Keratinocyte (primary cell): ENCODE results near the gene SH3BP5. TPM values are rescaled to one million over a fixed set of nuclear protein-coding genes. Genes with fewer than 3 reads are reported as not detected.
A peak's percentile ranks its signal among the peaks of the same experiment; 100 is the strongest.

Experiments used
- DNase-seq: peaks from one replicate; pipeline ENCODE4 v3.0.0-alpha.2; 2011; ENCODE audit warnings: low read depth, missing footprints, low spot score
- FAIRE-seq: peaks from 2 replicates; lab custom pipeline; 2011; peaks lifted over from hg19 to GRCh38; lab: Jason Lieb, UNC
- H2AFZ ChIP-seq: 2 replicates; pipeline ENCODE4 v1.6.0; 2012; ENCODE audit warnings: low read length, control low read depth, inconsistent platforms; ENCODE audit not compliant: control insufficient read depth
- H3K27ac ChIP-seq: 2 replicates; pipeline ENCODE4 v1.5.1; 2011; ENCODE audit warnings: low read length; ENCODE audit not compliant: control insufficient read depth, insufficient read depth
- H3K27me3 ChIP-seq: 3 replicates; pipeline ENCODE4 v1.6.0; 2011; ENCODE audit warnings: low read length; ENCODE audit not compliant: control insufficient read depth, insufficient read depth; ENCODE audit errors: extremely low read depth
- H3K36me3 ChIP-seq, 2 experiments: 2 replicates in 1 of 2; 3 replicates in 1 of 2; pipeline ENCODE4 v1.5.1; 2011; ENCODE audit warnings: low read length in 2 of 2, mild to moderate bottlenecking in 1 of 2; ENCODE audit not compliant: control insufficient read depth in 2 of 2, insufficient read depth in 2 of 2; ENCODE audit errors: extremely low read depth in 1 of 2
- H3K4me1 ChIP-seq: 3 replicates; pipeline ENCODE4 v1.5.1; 2011; ENCODE audit warnings: low read length; ENCODE audit not compliant: control insufficient read depth, insufficient read depth; ENCODE audit errors: extremely low read depth
- H3K4me2 ChIP-seq: 3 replicates; pipeline ENCODE4 v1.6.0; 2011; ENCODE audit warnings: low read depth, low read length; ENCODE audit not compliant: control insufficient read depth, insufficient read depth; ENCODE audit errors: extremely low read depth
- H3K4me3 ChIP-seq, 3 experiments: fragments of 200-600 bp in 1 of 3; sonication (generic) in 1 of 3; 2 replicates in 2 of 3; 3 replicates in 1 of 3; pipeline ENCODE4 v1.5.1; 2011 to 2016; ENCODE audit warnings: low read length in 3 of 3, mild to moderate bottlenecking in 3 of 3, control low read depth in 2 of 3, inconsistent platforms in 1 of 3, low read depth in 1 of 3, mixed read lengths in 1 of 3, mixed run types in 1 of 3, moderate library complexity in 1 of 3; ENCODE audit not compliant: control insufficient read depth in 2 of 3, insufficient read depth in 2 of 3; ENCODE audit errors: extremely low read depth in 1 of 3
- H3K79me2 ChIP-seq: 2 replicates; pipeline ENCODE4 v1.6.0; 2012; ENCODE audit warnings: low read length; ENCODE audit not compliant: control insufficient read depth, insufficient read depth
- H3K9ac ChIP-seq: 3 replicates; pipeline ENCODE4 v1.6.0; 2011; ENCODE audit warnings: low read length; ENCODE audit not compliant: control insufficient read depth, insufficient read depth; ENCODE audit errors: extremely low read depth
- H3K9me1 ChIP-seq: 3 replicates; pipeline ENCODE4 v1.6.0; 2011; ENCODE audit warnings: low read length; ENCODE audit not compliant: control insufficient read depth, insufficient read depth; ENCODE audit errors: extremely low read depth
- H3K9me3 ChIP-seq: 2 replicates; pipeline ENCODE4 v1.5.1; 2012; ENCODE audit warnings: low read depth, low read length; ENCODE audit not compliant: control insufficient read depth
- H4K20me1 ChIP-seq: 3 replicates; pipeline ENCODE4 v1.6.0; 2011; ENCODE audit warnings: low read length; ENCODE audit not compliant: control insufficient read depth, insufficient read depth; ENCODE audit errors: extremely low read depth
- CTCF ChIP-seq, 3 experiments: IDR thresholded peaks in 1 of 3; conservative IDR thresholded peaks in 1 of 3; optimal IDR thresholded peaks in 1 of 3; 2 replicates in 2 of 3; 3 replicates in 1 of 3; pipeline versions ENCODE3 to v1.5.1; 2011; ENCODE audit warnings: low read length in 3 of 3, mild to moderate bottlenecking in 3 of 3, moderate library complexity in 2 of 3, control low read depth in 1 of 3, inconsistent platforms in 1 of 3; ENCODE audit not compliant: insufficient read depth in 2 of 3; ENCODE audit errors: extremely low read depth in 1 of 3
- EZH2 ChIP-seq: IDR thresholded peaks from one replicate; pipeline ENCODE4 v1.6.1; 2012; ENCODE audit warnings: inconsistent platforms, mild to moderate bottlenecking, low read length, moderate library complexity
- dilution Hi-C: fragments of 300-500 bp; cut with MboI; formaldehyde crosslinking; loops from one replicate; pipeline ENCODE4 v1.7.0; 2020; ENCODE audit warnings: low sequenced_read_pairs; ENCODE audit not compliant: extremely low pct_ligation_motif_present
- polyA plus RNA-seq, 5 experiments: library from polyadenylated mRNA; depleted of rRNA in 3 of 5; stranded (reverse) in 3 of 5; stranded (forward) in 1 of 5; unstranded in 1 of 5; fragments of >200 nt; gene quantifications; 1 replicate in 1 of 5; 2 replicates in 3 of 5; 3 replicates in 1 of 5; pipeline versions ENCODE4 v1.2.1 to v1.2.3, GENCODE V29; 2011 to 2012; ENCODE audit warnings: missing spikeins in 2 of 5, low read depth in 1 of 5, low replicate concordance in 1 of 5

SH3BP5 gene
- polyA plus RNA-seq, 1 donor (not counting 4 experiments of a cell fraction or from before 2014, with no cell fraction given), result 13.4 TPM

GRCh38 chr3:15271030-15271429, 61.4 kb downstream of the SH3BP5 start:
- Histone ChIP-seq H2AFZ (no peak overlapping the region), H3K36me3 (peaks cover 0 to 3% of the 10 kb centered on the region in 2 experiments), H3K9me1 (no peaks in the 10 kb centered on the region), H3K4me3 (no peak overlapping the region), H3K27me3 (no peaks in the 10 kb centered on the region), H4K20me1 (no peaks in the 10 kb centered on the region), H3K27ac (no peak overlapping the region), H3K79me2 (no peaks in the 10 kb centered on the region), H3K9ac (no peak overlapping the region), H3K4me1 (peaks cover 14% of the 10 kb centered on the region), H3K9me3 (no peaks in the 10 kb centered on the region), H3K4me2 (no peak overlapping the region)
- DNase-seq (no peak), FAIRE-seq (no peak)
- dilution Hi-C loops, result no loop called here
- no peak for TF ChIP-seq EZH2
- no peak for TF ChIP-seq CTCF (optimal IDR thresholded peaks at IDR 0.05 in 1 of 3, IDR thresholded peaks at IDR 0.05 in 1 of 3, conservative IDR thresholded peaks at IDR 0.05 in 1 of 3; ENCODE audit: extremely low read depth in 1 of 3, insufficient read depth in 2 of 3, low read length in 3 of 3)

- TF ChIP-seq EZH2 (no peak), CTCF (optimal IDR thresholded peaks at IDR 0.05 in 1 of 3, IDR thresholded peaks at IDR 0.05 in 1 of 3, conservative IDR thresholded peaks at IDR 0.05 in 1 of 3; ENCODE audit: extremely low read depth in 1 of 3, insufficient read depth in 2 of 3, low read length in 3 of 3) (no peak)
- Histone ChIP-seq H2AFZ (peak overlapping the region; percentile 61), H3K4me1 (peaks cover 14% of the 10 kb centered on the region), H3K9ac (peak overlapping the region; percentile 20), H3K4me2 (peak overlapping the region; percentile 52), H3K4me3 (peak overlapping the region in 1 of 3 experiments; percentile 40), H3K9me1 (no peaks in the 10 kb centered on the region), H3K27me3 (no peaks in the 10 kb centered on the region), H3K27ac (peak overlapping the region; percentile 76), H3K9me3 (no peaks in the 10 kb centered on the region), H3K36me3 (peaks cover 0 to 3% of the 10 kb centered on the region in 2 experiments), H4K20me1 (no peaks in the 10 kb centered on the region), H3K79me2 (no peaks in the 10 kb centered on the region)
- dilution Hi-C loops, result no loop called here
- peak; percentile 88 for DNase-seq
- FAIRE-seq, result peak; percentile 60
Measured at GRCh38 chr3:15269091-15269989, 63.0 kb downstream of the SH3BP5 start.
